ENCODE data around the gene GPX5.

GPX5 gene

GRCh38 chr6:28525496-28526039 is at the start of gene GPX5:
Gene GPX5, plus strand, starts transcription at chr6:28525881. Its CDS starts 133 bp downstream, at chr6:28526014.
- in situ Hi-C loops (cut with HindIII; ENCODE audit: low pct_ligation_motif_present, low sequenced_read_pairs): no loop called here
- TF ChIP-seq CTCF (IDR thresholded peaks at IDR 0.05; ENCODE audit: low read depth, low read length, missing control alignments): no peak
- H3K27me3 ChIP-seq (replicated peaks): peaks cover 4% of the 10 kb centered on the region
- DNase-seq: no peak
- H3K36me3 ChIP-seq (replicated peaks): no peaks in the 10 kb centered on the region
- no peak within 1 kb of the TSS for H3K4me3 ChIP-seq (ENCODE audit: low read depth, low read length)
- no peak within 1 kb of the TSS for H3K27ac ChIP-seq

- Histone ChIP-seq H3K4me3 (ENCODE audit: low read depth, low read length) (peak overlapping the region; percentile 31), H3K27me3 (replicated peaks) (peaks cover 18% of the 10 kb centered on the region), H3K27ac (no peak overlapping the region), H3K36me3 (replicated peaks) (no peaks in the 10 kb centered on the region)
- in situ Hi-C loops (cut with HindIII; ENCODE audit: low pct_ligation_motif_present, low sequenced_read_pairs): no loop called here
- DNase-seq: peak; percentile 28
- no peak for TF ChIP-seq CTCF (IDR thresholded peaks at IDR 0.05; ENCODE audit: low read depth, low read length, missing control alignments)
Measured at GRCh38 chr6:28478518-28478917, 47.2 kb upstream of the GPX5 start.

GRCh38 chr6:28480253-28480932 is 45.3 kb upstream of the GPX5 start:
- in situ Hi-C loops (cut with HindIII; ENCODE audit: low pct_ligation_motif_present, low sequenced_read_pairs): no loop called here
- no peak overlapping the region for H3K4me3 ChIP-seq (ENCODE audit: low read depth, low read length)
- no peak overlapping the region for H3K27ac ChIP-seq
- H3K27me3 ChIP-seq (replicated peaks): peaks cover 18% of the 10 kb centered on the region
- no peak for DNase-seq
- H3K36me3 ChIP-seq (replicated peaks): no peaks in the 10 kb centered on the region
- no peak for TF ChIP-seq CTCF (IDR thresholded peaks at IDR 0.05; ENCODE audit: low read depth, low read length, missing control alignments)

GRCh38 chr6:28485482-28485881 is 40.2 kb upstream of the GPX5 start:
- in situ Hi-C loops (cut with HindIII; ENCODE audit: low pct_ligation_motif_present, low sequenced_read_pairs): no loop called here
- TF ChIP-seq CTCF (IDR thresholded peaks at IDR 0.05; ENCODE audit: low read depth, low read length, missing control alignments): no peak
- no peaks in the 10 kb centered on the region for H3K36me3 ChIP-seq (replicated peaks)
- DNase-seq: no peak
- H3K4me3 ChIP-seq (ENCODE audit: low read depth, low read length): no peak overlapping the region
- H3K27me3 ChIP-seq (replicated peaks): peaks cover 12% of the 10 kb centered on the region
- no peak overlapping the region for H3K27ac ChIP-seq

- TF ChIP-seq CTCF (IDR thresholded peaks at IDR 0.05; ENCODE audit: low read depth, low read length, missing control alignments): no peak
- Histone ChIP-seq H3K4me3 (ENCODE audit: low read depth, low read length) (no peak overlapping the region), H3K27me3 (replicated peaks) (peaks cover 8% of the 10 kb centered on the region), H3K27ac (no peak overlapping the region), H3K36me3 (replicated peaks) (no peaks in the 10 kb centered on the region)
- in situ Hi-C loops (cut with HindIII; ENCODE audit: low pct_ligation_motif_present, low sequenced_read_pairs): no loop called here
- DNase-seq: no peak
Measured at GRCh38 chr6:28486533-28486932, 39.1 kb upstream of the GPX5 start.

Data from brain microvascular endothelial cell (primary cell).